ENCODE measurements around the gene HIBADH.

DNA sequence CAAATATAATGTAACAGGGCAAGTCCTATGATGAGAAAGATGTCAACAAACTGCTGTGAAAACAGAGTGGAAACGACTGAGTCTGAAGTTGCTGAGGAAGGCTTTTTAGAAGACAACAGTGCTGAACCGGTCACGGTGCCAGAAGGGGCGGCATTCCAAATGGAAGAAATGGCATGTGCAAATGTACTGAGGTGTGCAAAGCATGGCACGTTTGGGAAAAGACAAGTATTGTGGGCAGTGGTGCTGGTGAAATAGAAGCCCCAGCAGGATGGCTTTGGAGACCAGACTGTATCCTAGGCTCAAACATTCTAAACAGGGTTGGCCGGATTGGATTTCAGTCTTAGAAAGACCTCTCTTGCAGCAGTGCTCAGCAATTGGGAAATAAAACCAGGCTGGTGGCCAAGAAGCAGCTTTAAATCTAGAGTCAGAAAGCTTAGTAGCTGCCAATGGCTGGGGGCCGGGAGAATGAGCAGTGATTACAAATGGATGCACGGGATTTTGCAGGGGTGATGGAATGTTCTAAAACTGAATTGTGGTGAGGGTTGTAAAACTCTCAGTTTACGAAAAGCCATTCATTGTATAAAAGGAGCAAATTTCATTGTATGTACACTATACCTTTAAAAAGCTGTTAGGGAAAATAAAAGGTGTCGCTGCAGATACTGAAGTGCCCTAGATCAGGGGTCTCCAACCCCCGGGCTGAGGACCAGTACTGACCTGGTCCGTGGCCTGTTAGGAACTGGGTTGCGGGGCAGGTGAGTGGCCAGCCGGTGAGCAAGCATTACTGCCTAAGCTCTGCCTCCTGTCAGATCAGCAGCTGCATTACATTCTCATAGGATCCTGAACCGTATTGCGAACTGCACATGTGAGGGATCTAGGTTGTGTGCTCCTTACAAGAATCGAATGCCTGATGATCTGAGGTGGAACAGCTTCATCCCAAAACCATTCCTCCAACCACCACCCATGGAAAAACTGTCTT, 141.6 kb downstream of the HIBADH start:
- TF ChIP-seq, protein P1, sequence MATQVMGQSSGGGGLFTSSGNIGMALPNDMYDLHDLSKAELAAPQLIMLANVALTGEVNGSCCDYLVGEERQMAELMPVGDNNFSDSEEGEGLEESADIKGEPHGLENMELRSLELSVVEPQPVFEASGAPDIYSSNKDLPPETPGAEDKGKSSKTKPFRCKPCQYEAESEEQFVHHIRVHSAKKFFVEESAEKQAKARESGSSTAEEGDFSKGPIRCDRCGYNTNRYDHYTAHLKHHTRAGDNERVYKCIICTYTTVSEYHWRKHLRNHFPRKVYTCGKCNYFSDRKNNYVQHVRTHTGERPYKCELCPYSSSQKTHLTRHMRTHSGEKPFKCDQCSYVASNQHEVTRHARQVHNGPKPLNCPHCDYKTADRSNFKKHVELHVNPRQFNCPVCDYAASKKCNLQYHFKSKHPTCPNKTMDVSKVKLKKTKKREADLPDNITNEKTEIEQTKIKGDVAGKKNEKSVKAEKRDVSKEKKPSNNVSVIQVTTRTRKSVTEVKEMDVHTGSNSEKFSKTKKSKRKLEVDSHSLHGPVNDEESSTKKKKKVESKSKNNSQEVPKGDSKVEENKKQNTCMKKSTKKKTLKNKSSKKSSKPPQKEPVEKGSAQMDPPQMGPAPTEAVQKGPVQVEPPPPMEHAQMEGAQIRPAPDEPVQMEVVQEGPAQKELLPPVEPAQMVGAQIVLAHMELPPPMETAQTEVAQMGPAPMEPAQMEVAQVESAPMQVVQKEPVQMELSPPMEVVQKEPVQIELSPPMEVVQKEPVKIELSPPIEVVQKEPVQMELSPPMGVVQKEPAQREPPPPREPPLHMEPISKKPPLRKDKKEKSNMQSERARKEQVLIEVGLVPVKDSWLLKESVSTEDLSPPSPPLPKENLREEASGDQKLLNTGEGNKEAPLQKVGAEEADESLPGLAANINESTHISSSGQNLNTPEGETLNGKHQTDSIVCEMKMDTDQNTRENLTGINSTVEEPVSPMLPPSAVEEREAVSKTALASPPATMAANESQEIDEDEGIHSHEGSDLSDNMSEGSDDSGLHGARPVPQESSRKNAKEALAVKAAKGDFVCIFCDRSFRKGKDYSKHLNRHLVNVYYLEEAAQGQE (IDR thresholded peaks at IDR 0.05; ENCODE audit: insufficient replicate concordance, low read depth), result no peak
- TF ChIP-seq CTCF (IDR thresholded peaks at IDR 0.05; ENCODE audit: insufficient read depth, low read length), result no peak
